GM23338 (cell line): ENCODE results near the gene SLC37A2. TPM values are rescaled to one million over a fixed set of nuclear protein-coding genes. Genes with fewer than 3 reads are reported as not detected.

Experiments used
- ATAC-seq: fragments of 200-7000 bp; cut with Tn5 transposase; 3 replicates; pipeline ENCODE4 v1.9.1; 2020
- DNase-seq: peaks from one replicate; pipeline ENCODE4 v3.0.0-alpha.2; 2015; ENCODE audit warnings: low spot score
- H2AFZ ChIP-seq: fragments of 200-600 bp; sonication (generic); 2 replicates; pipeline ENCODE4 v1.8.0; 2016; ENCODE audit warnings: antibody characterized with exemption, mild to moderate bottlenecking, moderate library complexity
- H3F3A ChIP-seq: fragments of 200-600 bp; sonication (generic); replicated peaks from 2 replicates; pipeline ENCODE4 v1.8.0; 2017; ENCODE audit warnings: antibody characterized with exemption, mixed run types, low read depth
- H3K27ac ChIP-seq: fragments of 200-600 bp; sonication (generic); 2 replicates; pipeline ENCODE4 v1.6.1; 2016; ENCODE audit warnings: low read depth
- H3K27me3 ChIP-seq: fragments of 200-600 bp; sonication (generic); 2 replicates; pipeline ENCODE4 v1.8.0; 2016; ENCODE audit warnings: mild to moderate bottlenecking, mixed run types, moderate library complexity; ENCODE audit not compliant: insufficient read depth
- H3K36me3 ChIP-seq: fragments of 200-600 bp; sonication (generic); 2 replicates; pipeline ENCODE4 v1.8.0; 2016; ENCODE audit warnings: mild to moderate bottlenecking; ENCODE audit not compliant: insufficient read depth
- H3K4me1 ChIP-seq: fragments of 200-600 bp; sonication (generic); 2 replicates; pipeline ENCODE4 v1.8.0; 2016; ENCODE audit warnings: mild to moderate bottlenecking, moderate library complexity; ENCODE audit not compliant: insufficient read depth
- H3K4me2 ChIP-seq: fragments of 200-600 bp; sonication (generic); 2 replicates; pipeline ENCODE4 v1.7.1; 2017; ENCODE audit warnings: mixed run types
- H3K4me3 ChIP-seq: fragments of 200-600 bp; sonication (generic); 2 replicates; pipeline ENCODE4 v1.6.1; 2016; ENCODE audit warnings: mixed run types
- H3K79me2 ChIP-seq: fragments of 200-600 bp; sonication (generic); replicated peaks from 2 replicates; pipeline ENCODE4 v1.8.0; 2017; ENCODE audit warnings: mild to moderate bottlenecking; ENCODE audit not compliant: insufficient read depth
- H3K9me2 ChIP-seq: fragments of 200-600 bp; sonication (generic); 2 replicates; pipeline ENCODE4 v1.8.0; 2017; ENCODE audit not compliant: insufficient read depth
- H4K20me1 ChIP-seq: fragments of 200-600 bp; sonication (generic); replicated peaks from 2 replicates; pipeline ENCODE4 v1.8.0; 2017; ENCODE audit warnings: mild to moderate bottlenecking; ENCODE audit not compliant: insufficient read depth
- H3K27ac Mint-ChIP-seq: 2 replicates; pipeline ENCODE4 v1.8.0; 2020; ENCODE audit warnings: inconsistent platforms, mild to moderate bottlenecking, moderate library complexity, mixed read lengths
- H3K27me3 Mint-ChIP-seq: 3 replicates; pipeline ENCODE4 v1.8.0; 2022; ENCODE audit warnings: low read depth, mild to moderate bottlenecking, moderate library complexity, mixed read lengths, inconsistent platforms; ENCODE audit not compliant: insufficient read depth, poor library complexity
- H3K36me3 Mint-ChIP-seq: 3 replicates; pipeline ENCODE4 v1.8.0; 2021; ENCODE audit warnings: low read depth, mild to moderate bottlenecking, inconsistent platforms, moderate library complexity, mixed read lengths
- H3K4me1 Mint-ChIP-seq: 3 replicates; pipeline ENCODE4 v1.8.0; 2020; ENCODE audit warnings: mild to moderate bottlenecking, inconsistent platforms, mixed read lengths
- H3K4me3 Mint-ChIP-seq: 3 replicates; pipeline ENCODE4 v1.8.0; 2021; ENCODE audit warnings: moderate library complexity, mild to moderate bottlenecking, inconsistent platforms, mixed read lengths
- H3K9me3 Mint-ChIP-seq: 3 replicates; pipeline ENCODE4 v1.8.0; 2020; ENCODE audit warnings: moderate library complexity, mild to moderate bottlenecking, inconsistent platforms, mixed read lengths
- CREB1 ChIP-seq: fragments of 250-450 bp; sonication (Bioruptor Pico); IDR thresholded peaks from 2 replicates; pipeline ENCODE4 v1.5.0; 2020; ENCODE audit warnings: low read depth, mild to moderate bottlenecking, moderate library complexity
- CTCF ChIP-seq, 2 experiments: fragments of 200-600 bp in 1 of 2; sonication (generic) in 1 of 2; conservative IDR thresholded peaks; 2 replicates each; pipeline versions ENCODE4 v1.5.1 to v1.6.1; 2016 to 2017; ENCODE audit warnings: antibody characterized with exemption in 2 of 2, low read depth in 2 of 2, mild to moderate bottlenecking in 2 of 2, moderate library complexity in 1 of 2
- ETS1 ChIP-seq: IDR thresholded peaks from 2 replicates; pipeline ENCODE4 v1.6.1; 2016; ENCODE audit warnings: antibody characterized with exemption
- EZH2 ChIP-seq: fragments of 200-600 bp; sonication (generic); IDR thresholded peaks from one replicate; pipeline ENCODE4 v1.8.0; 2017; ENCODE audit warnings: antibody characterized with exemption, mild to moderate bottlenecking, low read depth; ENCODE audit not compliant: unreplicated experiment
- EZH2phosphoT487 ChIP-seq: fragments of 200-600 bp; sonication (generic); IDR thresholded peaks from one replicate; pipeline ENCODE4 v1.8.1; 2018; ENCODE audit warnings: antibody characterized with exemption; ENCODE audit not compliant: unreplicated experiment
- JUNB ChIP-seq: IDR thresholded peaks from one replicate; pipeline ENCODE4 v1.6.1; 2016; ENCODE audit warnings: antibody characterized with exemption; ENCODE audit not compliant: unreplicated experiment
- NANOG ChIP-seq: IDR thresholded peaks from 2 replicates; pipeline ENCODE4 v1.6.1; 2016; ENCODE audit warnings: antibody characterized with exemption, borderline replicate concordance
- REST ChIP-seq: IDR thresholded peaks from one replicate; pipeline ENCODE4 v1.6.1; 2018; ENCODE audit warnings: antibody characterized with exemption; ENCODE audit not compliant: unreplicated experiment
- STAT1 ChIP-seq: IDR thresholded peaks from one replicate; pipeline ENCODE4 v1.6.1; 2016; ENCODE audit warnings: antibody characterized with exemption; ENCODE audit not compliant: unreplicated experiment
- ZNF114 ChIP-seq: fragments of 250-450 bp; sonication (Bioruptor Pico); IDR thresholded peaks from 2 replicates; pipeline ENCODE4 v1.5.0; 2020; ENCODE audit warnings: mild to moderate bottlenecking, moderate library complexity
- polyA plus RNA-seq: library from polyadenylated mRNA; unstranded; fragments of >200 nt; fragmentation: Nextera tagmentation; extraction: Ambion mirVana; gene quantifications from 2 replicates; pipeline ENCODE4 v1.2.1, GENCODE V29; 2016
- total RNA-seq: library from RNA; depleted of rRNA; stranded (reverse); fragments of >200 nt; shearing (Covaris generic); gene quantifications from 2 replicates; pipeline ENCODE4 v1.2.3, GENCODE V29; 2014

SLC37A2 gene
- total and polyA plus RNA-seq, 2 experiments from 2014 or later: 0.40 to 1.6 TPM

- TF ChIP-seq CTCF (conservative IDR thresholded peaks at IDR 0.05; ENCODE audit: low read depth in 2 of 2) (no peak), NANOG (no peak), EZH2 (no peak), JUNB (no peak)
Measured at GRCh38 chr11:125079878-125080530, 16.9 kb downstream of the SLC37A2 start (continued).

- H3K36me3 Mint-ChIP-seq: no peaks in the 10 kb centered on the region; the same call in 2 of the 3 replicates
Measured at GRCh38 chr11:125080531-125080911, 17.4 kb downstream of the SLC37A2 start.

More at GRCh38 chr11:125080531-125080911, 17.4 kb downstream of the SLC37A2 start:
- no peaks in the 10 kb centered on the region for H4K20me1 ChIP-seq
- no peaks in the 10 kb centered on the region for H3K36me3 ChIP-seq
- Mint-ChIP-seq H3K4me3 (no peak overlapping the region), H3K9me3 (no peaks in the 10 kb centered on the region; the same call in 2 of the 3 replicates), H3K27me3 (peaks cover 12% of the 10 kb centered on the region), H3K27ac (no peak overlapping the region), H3K4me1 (peaks cover 2% of the 10 kb centered on the region)
- no peaks in the 10 kb centered on the region for H3K79me2 ChIP-seq
- no peaks in the 10 kb centered on the region for H3K9me2 ChIP-seq
- no peak overlapping the region for H3K27ac ChIP-seq
- no peaks in the 10 kb centered on the region for H3K27me3 ChIP-seq
- no peak for TF ChIP-seq ETS1
- no peak for TF ChIP-seq ZNF114 (CRISPR knock-in tag)
- no peak for TF ChIP-seq EZH2phosphoT487
- TF ChIP-seq CREB1 (CRISPR knock-in tag): no peak
- no peak for TF ChIP-seq JUNB
- no peak for TF ChIP-seq CTCF (conservative IDR thresholded peaks at IDR 0.05; ENCODE audit: low read depth in 2 of 2)
- no peak for TF ChIP-seq REST
- TF ChIP-seq STAT1: no peak
- TF ChIP-seq EZH2: no peak
- no peak for DNase-seq
- no peaks in the 10 kb centered on the region for H3F3A ChIP-seq
- H3K4me1 ChIP-seq: no peaks in the 10 kb centered on the region
- no peak overlapping the region for H3K4me2 ChIP-seq
- H2AFZ ChIP-seq: no peak overlapping the region
- ATAC-seq: no peak
- no peak overlapping the region for H3K4me3 ChIP-seq
